NK-92 (cell line): ENCODE data around the gene TM7SF3.

ENCODE experiments used
- DNase-seq: peaks from one replicate; lab custom pipeline; 2025; ENCODE audit not compliant: unreplicated experiment; lab: John Stamatoyannopoulos, UW

The TM7SF3 gene

DNA sequence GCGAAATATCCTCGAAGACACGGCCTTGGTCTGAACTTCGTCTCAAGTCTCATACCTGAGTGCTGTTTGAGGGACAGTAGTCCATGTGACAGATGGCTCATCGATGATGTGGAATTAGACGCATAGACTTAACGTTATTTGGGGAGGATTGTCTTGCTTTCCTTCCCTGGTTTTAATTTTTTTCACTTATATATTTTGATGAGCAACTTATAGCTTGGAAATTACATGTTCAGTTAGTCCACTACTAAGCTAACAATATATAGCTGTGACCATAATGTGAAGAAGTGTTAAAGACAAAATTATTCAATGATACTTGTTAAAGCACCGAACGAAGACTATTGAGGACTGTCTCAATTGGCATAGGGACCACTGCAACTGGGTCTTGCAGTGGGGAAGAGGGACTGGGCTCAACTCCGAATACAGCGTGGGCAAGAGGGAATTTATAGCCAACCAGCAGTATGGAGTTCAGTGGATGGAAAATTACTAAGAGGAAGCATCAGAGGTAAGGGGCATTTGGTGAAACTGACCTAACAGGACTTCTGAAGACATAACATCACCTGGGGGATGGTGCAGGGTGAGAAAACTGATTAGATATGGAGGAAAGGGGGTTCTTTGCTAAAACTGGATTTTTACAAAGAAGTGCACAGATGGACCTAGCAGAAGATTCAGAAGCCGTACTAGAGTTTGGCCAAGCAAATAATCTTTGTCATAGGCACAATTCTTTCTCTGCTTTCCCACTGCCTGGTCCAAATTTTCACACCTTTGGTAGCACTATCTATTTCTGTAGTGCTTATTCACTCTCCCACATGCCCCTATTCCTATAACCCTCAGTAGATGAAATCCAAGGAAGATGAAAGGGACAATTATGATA, 910 bp upstream of the TM7SF3 start:
- DNase-seq: no peak

DNA sequence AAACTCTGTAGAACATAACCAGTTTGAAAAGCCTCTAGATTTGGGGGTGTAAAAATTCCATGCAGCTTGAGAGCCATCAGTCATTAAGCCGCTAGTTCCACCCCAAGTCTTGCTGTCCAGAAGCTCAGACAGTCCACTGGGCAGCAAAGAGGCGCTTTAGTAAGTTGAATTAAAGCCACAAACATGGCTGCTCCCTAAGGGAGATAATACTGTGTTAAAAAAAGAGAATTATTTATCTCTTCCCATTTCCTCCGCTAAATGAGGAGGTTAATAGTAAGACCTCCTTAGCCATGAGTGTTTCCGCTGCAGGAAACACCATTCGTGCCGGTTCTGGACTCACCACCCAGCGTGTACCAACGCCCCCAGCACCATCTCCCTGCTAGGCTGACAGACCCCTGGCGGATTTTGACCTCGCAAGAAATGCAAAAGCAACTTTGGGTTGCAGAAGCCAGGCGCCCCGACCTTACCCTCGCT, 536 bp downstream of the TM7SF3 start:
- DNase-seq: no peak

DNA sequence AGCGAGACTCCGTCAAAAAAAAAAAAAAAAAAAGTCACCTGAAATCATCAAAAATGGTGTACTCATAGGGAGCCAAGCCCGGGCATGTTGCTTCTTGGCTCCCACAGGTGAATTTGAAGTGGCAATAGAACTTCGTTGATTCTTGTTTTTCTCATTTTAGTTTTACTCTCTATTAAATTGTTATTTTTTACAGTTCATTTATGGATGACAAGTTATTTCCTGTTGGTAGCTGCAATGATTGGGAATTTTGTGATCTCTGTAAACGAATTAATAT, 1.3 kb downstream of the TM7SF3 start:
- DNase-seq: no peak

DNA sequence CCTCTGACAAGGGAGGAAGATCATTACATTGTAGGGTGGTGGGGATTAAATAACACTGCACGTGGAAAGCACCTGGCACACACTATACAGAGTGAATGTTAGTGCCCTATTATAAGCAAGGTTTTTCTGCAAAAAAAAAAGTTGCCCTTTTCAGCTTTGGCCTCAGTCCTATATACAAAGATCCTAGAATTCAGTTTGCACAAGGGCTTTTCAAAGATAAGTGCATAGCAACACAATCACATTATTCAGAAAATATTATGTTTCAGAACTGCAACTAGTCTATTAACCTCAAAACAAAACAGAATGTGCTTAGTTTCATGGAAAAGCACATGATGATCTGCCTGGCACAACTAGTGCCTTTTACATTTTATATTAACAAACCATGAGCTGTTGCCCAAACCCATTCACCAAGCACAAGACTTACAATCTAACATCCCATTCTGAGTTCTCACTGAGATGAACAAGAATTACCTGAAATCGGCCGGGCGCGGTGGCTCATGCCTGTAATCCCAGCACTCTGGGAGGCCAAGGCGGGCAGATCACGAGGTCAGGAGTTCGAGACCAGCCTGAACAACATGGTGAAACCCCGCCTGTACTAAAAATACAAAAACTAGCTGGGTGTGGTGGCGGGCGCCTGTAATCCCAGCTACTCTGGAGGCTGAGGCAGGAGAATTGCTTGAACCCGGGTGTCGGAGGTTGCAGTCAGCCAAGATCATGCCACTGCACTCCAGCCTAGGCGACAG, 1.8 kb downstream of the TM7SF3 start:
- no peak for DNase-seq

DNA sequence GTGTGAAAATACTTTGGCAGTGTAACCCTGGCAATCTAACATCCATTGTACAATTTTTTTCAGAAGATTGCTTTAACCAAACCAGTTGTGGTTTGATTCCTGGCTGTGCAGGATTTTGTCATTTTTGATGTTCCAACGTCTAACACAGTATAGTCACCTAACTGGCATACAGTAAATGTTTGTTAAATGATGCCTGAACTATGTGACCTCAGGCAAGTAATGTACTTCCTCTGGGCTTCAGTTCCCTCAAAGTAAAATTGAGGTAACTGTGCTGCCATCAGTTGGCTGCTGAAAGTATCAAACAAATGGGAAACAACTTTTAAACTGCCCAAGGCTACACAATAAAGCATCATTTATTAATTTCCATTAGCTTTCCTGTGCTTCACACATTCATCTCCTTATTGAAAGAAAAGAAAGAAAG, 4.3 kb downstream of the TM7SF3 start:
- DNase-seq: no peak

DNA sequence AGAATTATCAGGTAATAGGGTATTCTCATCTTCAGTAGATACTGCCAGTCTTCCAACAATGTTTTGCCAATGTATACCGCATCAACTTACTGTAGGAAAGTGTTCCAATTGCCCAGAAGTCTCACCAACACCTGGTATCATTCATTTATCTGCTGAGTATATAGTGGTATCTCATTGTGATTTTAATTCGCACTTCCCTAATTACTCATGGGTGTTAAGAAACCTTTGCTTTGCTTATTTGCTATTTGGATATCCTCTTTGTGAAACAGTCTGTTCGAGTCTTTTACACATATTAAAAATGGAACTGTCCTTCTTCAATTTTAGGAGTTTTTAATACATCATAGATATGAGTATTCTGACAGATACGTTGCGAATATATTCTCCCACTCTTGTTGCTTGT, 6.1 kb downstream of the TM7SF3 start:
- no peak for DNase-seq

DNA sequence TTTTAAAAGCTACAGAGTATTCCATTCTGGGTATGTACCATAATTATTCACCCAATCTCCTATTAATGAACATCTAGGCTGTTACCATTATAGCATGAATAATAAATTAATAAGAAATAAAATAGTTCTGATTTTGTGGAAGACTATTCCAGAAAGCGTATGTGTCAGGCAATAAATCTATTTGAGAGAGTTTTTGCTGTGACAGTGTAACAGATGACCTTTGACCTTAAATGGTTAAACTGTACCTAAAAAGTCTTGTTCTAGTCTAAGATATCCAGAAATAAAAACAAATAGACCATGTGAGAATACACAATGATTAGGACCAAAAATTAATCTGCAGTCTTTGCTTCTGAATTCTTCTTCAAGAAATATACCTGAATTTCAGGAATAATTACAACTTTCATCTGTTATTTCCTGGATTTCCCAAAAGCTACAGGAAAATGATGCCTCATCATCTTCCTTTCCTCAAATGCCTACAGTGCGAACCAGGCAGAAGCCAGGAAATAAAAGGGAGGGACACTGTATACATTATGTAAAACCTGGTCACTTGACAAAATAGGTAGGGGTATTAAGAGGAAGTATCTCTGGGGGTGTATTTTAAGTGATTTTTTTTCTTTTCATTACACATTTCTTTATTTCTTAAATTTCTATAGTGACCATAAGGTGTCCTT, 7.3 kb downstream of the TM7SF3 start:
- DNase-seq: no peak

DNA sequence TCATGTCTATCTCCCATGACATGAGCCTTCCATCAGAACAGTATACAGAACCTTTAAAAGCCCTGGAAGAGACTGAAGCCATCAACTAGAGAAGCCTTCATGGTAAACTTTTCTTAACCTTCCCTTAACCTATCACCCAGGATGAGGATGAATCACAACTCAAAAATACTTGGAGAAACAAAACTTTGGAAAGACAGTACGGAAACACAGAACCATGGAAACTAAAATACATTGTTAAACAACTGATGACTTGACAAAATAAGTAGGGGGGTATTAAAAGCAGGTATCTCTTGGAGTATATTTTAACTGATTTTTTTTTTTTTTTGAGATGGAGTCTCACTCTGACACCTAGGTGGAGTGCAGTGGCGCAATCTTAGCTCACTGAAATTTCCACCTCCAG, 8.7 kb downstream of the TM7SF3 start:
- DNase-seq: no peak

DNA sequence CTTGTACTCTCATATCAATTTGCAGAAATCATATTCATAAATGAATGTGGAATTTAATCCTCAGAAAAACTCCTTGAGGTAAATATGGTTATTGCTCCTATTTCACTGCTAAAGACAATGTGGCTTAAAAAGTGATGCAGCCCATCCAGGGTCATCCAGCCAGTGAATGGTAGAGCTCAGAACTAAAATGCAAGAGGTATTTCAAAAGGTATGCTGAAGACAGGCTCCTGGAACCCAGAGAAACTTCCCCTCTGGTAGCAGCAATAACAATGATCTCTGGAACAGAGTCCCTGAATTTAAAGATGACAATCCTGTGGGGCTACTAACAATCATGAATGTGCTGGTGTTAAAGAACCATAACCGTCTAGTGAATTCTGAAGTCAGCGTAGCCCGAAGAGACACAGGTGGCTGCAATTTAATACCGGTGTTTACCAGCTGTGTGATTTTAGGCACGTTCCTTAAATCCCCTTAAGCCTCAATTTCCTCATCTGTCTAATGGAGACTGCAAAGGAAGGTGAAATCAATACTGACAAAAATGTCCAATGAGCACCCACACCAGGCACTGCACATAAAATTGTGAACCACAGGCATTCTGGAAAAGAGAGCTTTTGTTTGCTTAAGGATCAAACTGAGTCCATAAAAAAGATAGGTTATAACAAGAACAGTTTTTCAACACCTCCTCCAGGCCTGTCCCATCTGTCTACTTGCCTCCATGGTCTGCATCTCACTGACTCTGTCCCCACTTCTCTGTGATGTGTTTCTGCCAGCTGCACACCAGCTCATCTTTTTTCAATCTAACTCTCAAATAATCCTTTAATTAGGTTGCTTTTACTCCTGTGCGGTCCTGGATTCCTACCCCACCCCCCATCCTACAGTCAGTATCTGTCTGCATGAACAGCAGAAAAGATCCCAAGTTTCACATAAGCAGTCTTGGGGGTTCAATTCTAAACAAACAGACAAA, 10.5 kb downstream of the TM7SF3 start:
- no peak for DNase-seq

DNA sequence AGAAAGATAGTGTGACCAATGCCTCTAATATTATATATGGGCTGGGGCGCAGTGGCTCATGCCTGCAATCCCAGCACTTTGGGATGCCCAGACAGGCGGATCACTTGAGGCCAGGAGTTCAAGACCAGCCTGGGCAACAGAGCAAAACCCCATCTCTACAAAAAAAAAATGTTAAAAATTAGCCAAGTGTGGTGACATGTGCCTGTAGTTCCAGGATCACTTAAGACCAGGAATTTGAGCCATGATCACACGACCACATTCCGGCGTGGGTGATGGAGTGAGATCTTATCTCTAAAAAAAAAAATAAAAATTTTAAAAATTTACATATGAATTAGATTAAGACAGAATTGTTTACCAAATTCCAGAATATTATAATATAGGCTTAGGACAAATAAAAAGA, 12.0 kb downstream of the TM7SF3 start:
- no peak for DNase-seq

DNA sequence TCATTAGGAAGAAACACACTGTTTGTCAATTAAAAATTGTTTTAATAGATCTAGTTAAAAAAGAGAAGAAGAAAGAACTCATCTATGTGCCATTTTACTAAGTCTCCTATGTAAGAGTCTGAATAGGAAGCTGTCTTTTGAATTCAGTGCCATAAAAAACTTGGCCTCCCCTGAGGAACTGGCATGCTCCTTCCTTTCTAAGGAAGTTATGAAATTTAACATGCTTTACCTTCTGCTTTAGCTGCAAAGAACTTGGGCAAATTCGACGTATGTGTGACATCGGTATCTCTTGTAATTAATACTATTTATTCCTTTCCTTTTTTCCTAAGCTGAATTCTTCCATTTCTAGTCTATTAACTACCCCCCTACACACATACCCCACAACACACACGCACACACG, 12.5 kb downstream of the TM7SF3 start:
- DNase-seq: no peak

DNA sequence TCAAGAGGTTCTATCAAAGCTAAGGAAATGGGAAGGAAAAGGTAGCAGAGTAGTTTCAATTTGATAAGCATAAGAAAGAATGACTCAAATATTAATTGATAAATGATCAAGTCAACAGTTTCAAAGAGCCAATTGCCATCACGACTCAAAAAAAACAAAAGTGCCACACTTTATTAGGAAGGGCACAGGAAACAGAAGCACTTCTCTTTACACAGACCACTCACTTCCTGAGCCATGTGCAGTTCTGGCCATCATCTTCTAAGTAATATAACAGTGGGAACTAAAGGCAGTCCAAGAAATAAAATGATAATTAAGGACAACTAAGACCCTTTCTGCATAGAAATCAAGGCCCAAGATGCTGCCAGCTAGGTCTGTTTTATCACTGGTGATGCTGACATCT, 13.2 kb downstream of the TM7SF3 start:
- DNase-seq: no peak

DNA sequence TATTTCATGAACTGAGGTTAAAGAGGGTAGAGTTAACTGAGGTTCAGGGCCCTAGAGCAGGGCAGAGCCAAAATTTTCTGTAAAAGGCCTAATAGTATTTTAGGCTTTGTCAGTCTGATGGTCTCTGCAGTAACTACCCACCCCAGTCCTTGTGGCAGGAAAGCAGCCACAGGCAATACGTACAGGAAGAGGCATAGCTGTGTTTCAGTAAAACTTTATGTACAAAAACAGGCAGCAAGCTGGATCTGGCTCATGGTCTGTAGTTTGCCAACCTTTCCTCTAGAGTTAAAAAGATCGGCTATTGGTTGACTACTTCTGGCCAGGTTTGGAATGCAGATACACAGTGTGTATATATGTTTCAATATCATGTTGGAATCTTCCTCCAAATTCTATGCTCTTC, 17.2 kb downstream of the TM7SF3 start:
- DNase-seq: no peak

DNA sequence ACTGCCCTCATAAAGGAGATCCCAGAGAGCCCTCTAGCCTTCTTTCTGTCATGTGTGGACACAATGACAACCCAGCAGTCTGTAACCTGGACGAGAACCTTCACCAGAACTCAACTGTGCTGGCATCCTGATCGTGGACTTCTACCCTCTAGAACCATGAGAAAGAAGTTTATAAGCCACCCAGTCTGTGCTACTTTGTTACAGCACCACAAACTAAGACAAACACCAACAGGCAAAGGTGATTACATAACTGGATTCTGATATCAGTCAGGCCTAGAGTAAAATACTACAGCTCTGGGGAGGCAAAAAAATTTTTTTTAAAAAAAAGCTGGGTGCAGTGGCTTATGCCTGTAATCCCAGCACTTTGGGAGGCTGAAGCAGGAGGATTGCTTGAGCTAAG, 18.5 kb downstream of the TM7SF3 start:
- DNase-seq: no peak

DNA sequence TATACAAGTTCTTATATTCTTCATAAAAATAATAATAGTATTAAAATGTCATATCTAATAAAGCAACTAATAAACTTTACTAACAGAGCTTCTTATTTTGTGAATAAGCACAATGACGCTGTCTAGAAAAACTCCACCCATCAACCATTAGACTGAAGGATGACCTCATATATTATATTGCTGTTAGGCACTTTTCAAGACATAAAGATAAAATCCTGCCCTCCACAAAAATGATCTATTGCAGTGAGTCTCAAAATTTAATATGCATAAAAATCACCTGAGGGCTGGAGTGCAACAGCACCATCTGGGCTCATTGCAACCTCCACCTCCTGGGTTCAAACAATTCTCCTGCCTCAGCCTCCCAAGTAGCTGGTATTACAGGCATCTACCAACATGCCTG, 20.1 kb downstream of the TM7SF3 start:
- no peak for DNase-seq

DNA sequence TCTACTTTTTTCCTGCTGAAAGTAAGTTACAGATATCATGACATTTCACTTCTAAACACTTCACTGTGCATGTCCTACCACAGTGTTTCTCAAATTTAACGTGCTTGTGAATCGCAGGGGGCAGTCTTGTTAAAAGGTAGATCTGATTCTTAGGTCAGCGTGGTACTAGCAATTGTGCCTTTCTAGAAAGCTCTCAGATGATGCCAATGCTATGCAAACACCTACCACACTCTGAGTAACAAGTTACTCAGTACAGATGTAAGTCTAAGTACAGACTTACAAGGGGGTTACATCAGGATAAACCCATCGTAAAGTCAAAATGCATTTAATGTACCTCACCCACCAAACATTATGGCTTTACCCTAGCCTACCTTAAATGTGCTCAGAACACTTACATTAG, 22.4 kb downstream of the TM7SF3 start:
- DNase-seq: no peak

DNA sequence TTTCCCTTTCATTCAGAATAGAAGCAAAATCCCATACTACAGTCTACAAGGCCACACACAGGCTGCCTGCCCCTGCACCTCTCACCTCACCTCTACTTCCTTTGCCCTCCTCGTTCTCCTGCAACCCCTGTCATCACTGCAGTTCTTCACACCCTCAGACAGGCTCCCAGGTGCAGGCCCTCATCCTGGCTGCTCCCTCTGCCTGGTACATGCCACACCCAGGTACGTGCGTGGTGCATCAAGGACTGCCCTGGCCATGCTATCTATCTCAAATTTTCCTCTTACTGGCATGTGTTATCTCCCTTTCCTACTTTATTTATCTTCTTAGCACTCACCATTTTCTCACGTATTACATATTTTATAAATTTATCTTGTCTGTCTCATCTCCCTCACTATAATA, 24.3 kb downstream of the TM7SF3 start:
- no peak for DNase-seq

DNA sequence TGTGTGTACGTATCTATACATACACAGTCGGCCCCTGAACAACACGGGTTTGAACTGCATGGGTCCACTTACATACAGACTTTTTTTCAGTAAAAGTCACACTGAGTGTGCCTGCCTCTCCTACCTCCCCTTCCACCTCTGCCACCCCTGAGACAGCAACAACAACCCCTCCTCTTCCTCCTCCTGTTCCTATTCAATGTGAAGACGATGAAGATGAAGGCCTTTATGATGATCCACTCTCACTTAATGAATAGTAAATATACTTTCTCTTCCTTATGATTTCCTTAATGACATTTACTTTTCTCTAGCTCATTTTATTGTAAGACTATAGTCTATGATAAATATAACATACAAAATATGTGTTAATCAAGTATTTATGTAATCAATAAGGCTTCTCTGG, 25.5 kb downstream of the TM7SF3 start:
- DNase-seq: no peak

DNA sequence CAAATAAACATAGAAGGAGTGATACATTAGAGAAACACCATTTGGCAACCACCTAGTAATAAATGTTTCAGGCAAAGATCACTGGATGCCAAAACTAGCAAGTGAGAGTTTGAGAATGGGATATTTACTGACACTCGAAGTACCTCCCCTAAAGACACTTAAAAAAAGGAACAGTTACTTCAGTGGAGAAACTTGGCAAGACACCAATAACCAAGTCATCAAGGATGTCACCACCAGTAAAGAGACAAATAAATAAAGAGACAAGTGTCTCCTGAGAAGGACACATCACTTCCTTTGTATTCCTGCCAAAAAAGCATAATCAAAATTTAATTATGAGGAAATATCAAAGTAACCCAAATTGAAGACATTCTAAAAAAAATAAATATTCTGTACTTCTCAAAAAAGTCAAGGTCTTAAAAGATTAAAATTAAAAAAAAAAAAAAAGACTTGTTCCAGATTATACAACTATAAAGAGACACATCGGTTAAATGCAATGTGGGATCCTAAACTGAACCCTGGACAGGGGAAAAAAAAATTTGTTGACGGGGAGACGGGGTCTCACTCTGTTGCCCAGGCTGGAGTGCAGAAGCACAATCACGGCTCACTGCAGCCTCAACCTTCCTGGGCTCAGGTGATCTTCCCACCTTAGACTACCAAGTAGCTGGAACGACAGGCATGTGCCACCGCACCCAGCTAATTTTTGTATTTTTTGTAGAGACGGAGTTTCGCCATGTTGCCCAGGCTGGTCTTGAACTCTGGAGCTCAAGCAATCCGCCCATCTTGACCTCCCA, 26.4 kb downstream of the TM7SF3 start:
- no peak for DNase-seq

DNA sequence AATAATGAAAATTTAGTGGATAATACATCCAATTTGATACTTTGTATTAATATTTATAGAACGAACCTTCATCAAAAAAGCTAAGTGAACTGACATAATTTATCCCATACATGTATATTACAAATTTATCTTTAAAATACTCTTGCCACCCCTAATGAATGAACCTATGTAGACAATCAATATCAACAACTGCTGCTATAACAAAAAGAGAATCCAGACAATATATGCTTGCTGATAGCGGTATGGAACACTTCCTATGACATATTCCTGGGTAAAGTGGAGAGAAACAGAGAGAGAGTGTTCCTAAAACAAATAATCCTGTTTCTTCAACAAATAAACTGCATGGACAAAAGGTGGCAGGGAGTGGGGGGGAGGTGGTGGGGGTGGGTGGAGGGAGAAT, 31.3 kb downstream of the TM7SF3 start:
- no peak for DNase-seq
